Psoas muscle (tissue), 8 donors: ENCODE results near the gene EBF3. TPM values are rescaled to one million over a fixed set of nuclear protein-coding genes. Genes with fewer than 3 reads are reported as not detected.
A peak's percentile ranks its signal among the peaks of the same experiment; 100 is the strongest.

Experiments used
- ATAC-seq, 4 donors: fragments of 200-7000 bp; cut with Tn5 transposase; one replicate each; pipeline ENCODE4 v1.9.1; 2020; ENCODE audit warnings: moderate library complexity in 3 of 4, mild to moderate bottlenecking in 2 of 4
- DNase-seq, 2 donors: peaks; one replicate each; pipeline ENCODE4 v3.0.0-alpha.2; 2020
- H3K27ac ChIP-seq: fragments of 200-600 bp; one replicate; pipeline ENCODE4 v1.8.0; 2022
- H3K27me3 ChIP-seq, 3 donors: fragments of 200-600 bp in 1 of 3; one replicate each; pipeline versions ENCODE4 v1.6.1 to v1.8.0; 2013 to 2022; ENCODE audit warnings: low read length in 2 of 3, mild to moderate bottlenecking in 2 of 3, moderate library complexity in 1 of 3; ENCODE audit not compliant: insufficient read depth in 3 of 3
- H3K36me3 ChIP-seq, 2 donors: fragments of 200-600 bp in 1 of 2; one replicate each; pipeline versions ENCODE4 v1.6.1 to v1.8.0; 2013 to 2022; ENCODE audit warnings: low read depth in 1 of 2, mild to moderate bottlenecking in 1 of 2, moderate library complexity in 1 of 2; ENCODE audit not compliant: insufficient read depth in 1 of 2
- H3K4me1 ChIP-seq: fragments of 200-600 bp; one replicate; pipeline ENCODE4 v1.8.0; 2022
- H3K4me3 ChIP-seq: fragments of 200-600 bp; one replicate; pipeline ENCODE4 v1.8.0; 2022; ENCODE audit warnings: mild to moderate bottlenecking
- H3K9me3 ChIP-seq: fragments of 200-600 bp; one replicate; pipeline ENCODE4 v1.8.0; 2022
- CTCF ChIP-seq: fragments of 200-600 bp; IDR thresholded peaks from one replicate; pipeline ENCODE4 v1.8.0; 2022; ENCODE audit warnings: antibody characterized with exemption
- WGBS, 3 donors: extraction: QIAGEN DNeasy Blood & Tissue Kit; methylation state at CpG; one replicate each; pipeline versions ENCODE4 v1.1.6 to v1.1.7; 2013; 5-methylcytosine and 5-hydroxymethylcytosine counted together
- intact Hi-C, 2 donors: fragments of 100-400 bp; cut with DNase I; formaldehyde crosslinking; loops; one replicate each; pipeline versions ENCODE4 v1.11.0 to v1.14.2; 2022
- polyA plus RNA-seq, 3 donors: library from polyadenylated mRNA; stranded (reverse); fragments of 200-250 nt; gene quantifications; one replicate each; pipeline ENCODE4 v1.2.3, GENCODE V29; 2013
- total RNA-seq, 4 donors: library from RNA; stranded (reverse); fragmentation: NEBNext Ultra II Directional in 2 of 4; extraction: Animal tissue kit (Norgen Biotek cat#: 25700) in 2 of 4; gene quantifications; one replicate each; pipeline versions ENCODE4 v1.2.1 to v1.2.4, GENCODE V29; 2021 to 2023
- donor health status: healthy with polysubstance abuse.
- donor health status: DM: no; HTN: no; CAD: no; lungs with moderate emphysema.
- donor health status: Bipolar disorder and iron deficiency.
- donor health status: healthy.
- donor health status: DM: yes; HTN: yes; CAD: no.
- donor health status: DM: no; HTN: no; CAD: no.
- donor health status: DM: no; HTN: no; CAD: no.
- donor health status: DM: yes; HTN: yes; CAD: no.

The EBF3 gene
- total and polyA plus RNA-seq, 7 donors, result 3.2 to 10.1 (median 5.2) TPM

- 86 to 91% (median 91%) methylated on average over 6 of the region's 6 CpGs for WGBS, 3 donors
- Histone ChIP-seq H3K27me3 (no peaks in the 10 kb centered on the region), H3K9me3 (no peaks in the 10 kb centered on the region), H3K4me3 (no peak overlapping the region), H3K4me1 (peaks cover 18% of the 10 kb centered on the region), H3K27ac (no peak overlapping the region), H3K36me3 (no peaks in the 10 kb centered on the region)
- DNase-seq (no peak), ATAC-seq (no peak)
- no peak for TF ChIP-seq CTCF
- intact Hi-C loops, result loop anchor here in 1 of 2 donors (5.0 kb wide), 1 partner anchor 88 kb away; no protein-coding TSS in a partner anchor
Observed at GRCh38 chr10:129878835-129879234, 85.2 kb downstream of the EBF3 start.

- Histone ChIP-seq H3K36me3 (peaks cover 0 to 5% of the 10 kb centered on the region in 2 donors), H3K27ac (no peak overlapping the region), H3K27me3 (no peaks in the 10 kb centered on the region), H3K4me3 (no peak overlapping the region), H3K9me3 (no peaks in the 10 kb centered on the region), H3K4me1 (peaks cover 13% of the 10 kb centered on the region)
- 65 to 71% (median 67%) methylated on average over 9 of the region's 9 CpGs for WGBS, 3 donors
- DNase-seq (peak in 1 of 2 donors; percentile 62), ATAC-seq (peak in 3 of 4 donors; percentile 67 to 85 (median 83))
- peak; percentile 55 for TF ChIP-seq CTCF
- intact Hi-C loops, result loop anchor here in 1 of 2 donors (5.0 kb wide), 1 partner anchor 89 kb away; no protein-coding TSS in a partner anchor
Observed at GRCh38 chr10:129877773-129878371, 86.2 kb downstream of the EBF3 start.

GRCh38 chr10:129876838-129877237 is 87.2 kb downstream of the EBF3 start:
- DNase-seq, result peak in 1 of 2 donors; percentile 33
- H3K36me3 ChIP-seq, result peaks cover 0 to 16% of the 10 kb centered on the region in 2 donors
- TF ChIP-seq CTCF, result no peak
- intact Hi-C loops, result loop anchor here in 1 of 2 donors (5.0 kb wide), 1 partner anchor 90 kb away; no protein-coding TSS in a partner anchor
- no peaks in the 10 kb centered on the region for H3K9me3 ChIP-seq
- no peak for ATAC-seq
- H3K27ac ChIP-seq, result no peak overlapping the region
- H3K4me3 ChIP-seq, result no peak overlapping the region
- peaks cover 10% of the 10 kb centered on the region for H3K4me1 ChIP-seq
- WGBS, 3 donors, result 60 to 72% (median 72%) methylated on average over 5 of the region's 5 CpGs
- H3K27me3 ChIP-seq, result no peaks in the 10 kb centered on the region

GRCh38 chr10:129875993-129876726 is 87.9 kb downstream of the EBF3 start:
- intact Hi-C loops, result loop anchor here in 1 of 2 donors (5.0 kb wide), 1 partner anchor 91 kb away; no protein-coding TSS in a partner anchor
- H3K27ac ChIP-seq, result no peak overlapping the region
- WGBS, 3 donors, result 79 to 85% (median 80%) methylated on average over 11 of the region's 11 CpGs
- DNase-seq (no peak), ATAC-seq (no peak)
- H3K4me1 ChIP-seq, result peaks cover 8% of the 10 kb centered on the region
- H3K27me3 ChIP-seq, result no peaks in the 10 kb centered on the region
- H3K36me3 ChIP-seq, result peaks cover 0 to 16% of the 10 kb centered on the region in 2 donors
- no peak overlapping the region for H3K4me3 ChIP-seq
- no peak for TF ChIP-seq CTCF
- no peaks in the 10 kb centered on the region for H3K9me3 ChIP-seq
